ENCODE results near the gene SOSTDC1.

- TF ChIP-seq EZH2phosphoT487 (IDR thresholded peaks at IDR 0.05; ENCODE audit: borderline replicate concordance, low read depth, low read length) (no peak), CTCF (conservative IDR thresholded peaks at IDR 0.05; ENCODE audit: low read length) (no peak)
Observed at GRCh38 chr7:16421333-16422102, 44.0 kb downstream of the SOSTDC1 start, which contains the start of gene CRPPA.
